OCI-LY1 (cell line): ENCODE data around the gene PIK3CA.
"Not testable (repeated sequence)": the region's sequence is repeated elsewhere in the genome, so short reads cannot be mapped to it uniquely, and the experiment has no call there.

ENCODE experiments used
- H2AFZ ChIP-seq: fragments of 200-600 bp; sonication (generic), shearing (Covaris generic); 2 replicates; pipeline ENCODE4 v1.6.0; 2014; ENCODE audit warnings: antibody characterized with exemption, mild to moderate bottlenecking, low read length
- H3F3A ChIP-seq: fragments of 200-600 bp; sonication (generic), shearing (Covaris generic); 2 replicates; pipeline ENCODE4 v1.6.0; 2014; ENCODE audit warnings: mild to moderate bottlenecking, antibody characterized with exemption, low read length, moderate library complexity; ENCODE audit not compliant: insufficient read depth
- H3K27ac ChIP-seq: fragments of 200-600 bp; sonication (generic); 2 replicates; pipeline ENCODE4 v1.5.1; 2014; ENCODE audit warnings: low read length, mixed run types, mild to moderate bottlenecking, low read depth; ENCODE audit not compliant: poor library complexity, severe bottlenecking
- H3K27me3 ChIP-seq: fragments of 200-600 bp; sonication (generic); 2 replicates; pipeline ENCODE4 v1.6.0; 2014; ENCODE audit warnings: antibody characterized with exemption, mild to moderate bottlenecking, low read length, moderate library complexity; ENCODE audit not compliant: insufficient read depth
- H3K36me3 ChIP-seq: fragments of 200-600 bp; sonication (generic); 2 replicates; pipeline ENCODE4 v1.6.1; 2014; ENCODE audit warnings: mild to moderate bottlenecking, antibody characterized with exemption, low read length, moderate library complexity, mixed read lengths; ENCODE audit not compliant: insufficient read depth
- H3K4me1 ChIP-seq: fragments of 200-600 bp; sonication (generic); 2 replicates; pipeline ENCODE4 v1.5.1; 2014; ENCODE audit warnings: mild to moderate bottlenecking, low read length, moderate library complexity; ENCODE audit not compliant: insufficient read depth, severe bottlenecking
- H3K4me2 ChIP-seq: fragments of 200-600 bp; sonication (generic), shearing (Covaris generic); 2 replicates; pipeline ENCODE4 v1.6.1; 2014; ENCODE audit warnings: low read length
- H3K4me3 ChIP-seq: fragments of 200-600 bp; sonication (generic); 2 replicates; pipeline ENCODE4 v1.5.1; 2014; ENCODE audit warnings: low read length, low read depth, mild to moderate bottlenecking, mixed read lengths; ENCODE audit not compliant: poor library complexity, severe bottlenecking
- H3K79me2 ChIP-seq: fragments of 200-600 bp; shearing (Covaris generic); 2 replicates; pipeline ENCODE4 v1.6.1; 2016; ENCODE audit warnings: mixed run types, low read length, mixed read lengths; ENCODE audit not compliant: insufficient read depth
- H3K9ac ChIP-seq: fragments of 200-600 bp; sonication (generic), shearing (Covaris generic); 2 replicates; pipeline ENCODE4 v1.6.1; 2014; ENCODE audit warnings: mild to moderate bottlenecking, low read length, mixed read lengths
- H3K9me2 ChIP-seq: fragments of 200-600 bp; sonication (generic), shearing (Covaris generic); 2 replicates; pipeline ENCODE4 v1.6.1; 2014; ENCODE audit warnings: low read depth, mild to moderate bottlenecking, low read length, mixed read lengths
- H3K9me3 ChIP-seq: fragments of 200-600 bp; shearing (Covaris generic); 2 replicates; pipeline ENCODE4 v1.6.1; 2014; ENCODE audit warnings: low read length, mixed read lengths
- H4K20me1 ChIP-seq: fragments of 200-600 bp; sonication (generic), shearing (Covaris generic); 2 replicates; pipeline ENCODE4 v1.6.0; 2016; ENCODE audit warnings: mild to moderate bottlenecking, low read length; ENCODE audit not compliant: insufficient read depth
- EZH2 ChIP-seq: fragments of 200-600 bp; sonication (generic), shearing (Covaris generic); IDR thresholded peaks from 2 replicates; pipeline ENCODE4 v1.8.0; 2017; ENCODE audit warnings: borderline replicate concordance, mixed run types, mild to moderate bottlenecking, antibody characterized with exemption, low read length, moderate library complexity, mixed read lengths
- TF ChIP-seq, protein P1 (sequence below): fragments of 200-600 bp; sonication (generic), shearing (Covaris generic); IDR thresholded peaks from 2 replicates; pipeline ENCODE4 v1.5.1; 2017; ENCODE audit warnings: mild to moderate bottlenecking, antibody characterized with exemption, low read length, moderate library complexity, mixed read lengths

Gene PIK3CA

GRCh38 chr3:179258820-179259219, 110.7 kb downstream of the PIK3CA start:
- H3K4me1 ChIP-seq: peaks cover 59% of the 10 kb centered on the region
- no peaks in the 10 kb centered on the region for H3F3A ChIP-seq
- H2AFZ ChIP-seq: no peak overlapping the region
- peaks cover 13% of the 10 kb centered on the region for H3K36me3 ChIP-seq
- H3K79me2 ChIP-seq: 0 out of 2 replicates have a peak, but pooled peaks cover 14% of the 10 kb centered on the region
- H3K9me2 ChIP-seq: no peaks in the 10 kb centered on the region
- 0 out of 2 replicates have a peak, but pooled peaks cover 8% of the 10 kb centered on the region for H3K9me3 ChIP-seq
- peak overlapping the region; percentile 72 for H3K4me3 ChIP-seq
- peak overlapping the region; percentile 84 for H3K27ac ChIP-seq
- peak overlapping the region; percentile 18; the same call in 1 of the 2 replicates for H3K9ac ChIP-seq
- H3K27me3 ChIP-seq: no peaks in the 10 kb centered on the region
- no peaks in the 10 kb centered on the region for H4K20me1 ChIP-seq
- peak overlapping the region; percentile 81 for H3K4me2 ChIP-seq
- TF ChIP-seq EZH2: no peak
- TF ChIP-seq, protein P1, sequence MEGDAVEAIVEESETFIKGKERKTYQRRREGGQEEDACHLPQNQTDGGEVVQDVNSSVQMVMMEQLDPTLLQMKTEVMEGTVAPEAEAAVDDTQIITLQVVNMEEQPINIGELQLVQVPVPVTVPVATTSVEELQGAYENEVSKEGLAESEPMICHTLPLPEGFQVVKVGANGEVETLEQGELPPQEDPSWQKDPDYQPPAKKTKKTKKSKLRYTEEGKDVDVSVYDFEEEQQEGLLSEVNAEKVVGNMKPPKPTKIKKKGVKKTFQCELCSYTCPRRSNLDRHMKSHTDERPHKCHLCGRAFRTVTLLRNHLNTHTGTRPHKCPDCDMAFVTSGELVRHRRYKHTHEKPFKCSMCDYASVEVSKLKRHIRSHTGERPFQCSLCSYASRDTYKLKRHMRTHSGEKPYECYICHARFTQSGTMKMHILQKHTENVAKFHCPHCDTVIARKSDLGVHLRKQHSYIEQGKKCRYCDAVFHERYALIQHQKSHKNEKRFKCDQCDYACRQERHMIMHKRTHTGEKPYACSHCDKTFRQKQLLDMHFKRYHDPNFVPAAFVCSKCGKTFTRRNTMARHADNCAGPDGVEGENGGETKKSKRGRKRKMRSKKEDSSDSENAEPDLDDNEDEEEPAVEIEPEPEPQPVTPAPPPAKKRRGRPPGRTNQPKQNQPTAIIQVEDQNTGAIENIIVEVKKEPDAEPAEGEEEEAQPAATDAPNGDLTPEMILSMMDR: no peak

DNA sequence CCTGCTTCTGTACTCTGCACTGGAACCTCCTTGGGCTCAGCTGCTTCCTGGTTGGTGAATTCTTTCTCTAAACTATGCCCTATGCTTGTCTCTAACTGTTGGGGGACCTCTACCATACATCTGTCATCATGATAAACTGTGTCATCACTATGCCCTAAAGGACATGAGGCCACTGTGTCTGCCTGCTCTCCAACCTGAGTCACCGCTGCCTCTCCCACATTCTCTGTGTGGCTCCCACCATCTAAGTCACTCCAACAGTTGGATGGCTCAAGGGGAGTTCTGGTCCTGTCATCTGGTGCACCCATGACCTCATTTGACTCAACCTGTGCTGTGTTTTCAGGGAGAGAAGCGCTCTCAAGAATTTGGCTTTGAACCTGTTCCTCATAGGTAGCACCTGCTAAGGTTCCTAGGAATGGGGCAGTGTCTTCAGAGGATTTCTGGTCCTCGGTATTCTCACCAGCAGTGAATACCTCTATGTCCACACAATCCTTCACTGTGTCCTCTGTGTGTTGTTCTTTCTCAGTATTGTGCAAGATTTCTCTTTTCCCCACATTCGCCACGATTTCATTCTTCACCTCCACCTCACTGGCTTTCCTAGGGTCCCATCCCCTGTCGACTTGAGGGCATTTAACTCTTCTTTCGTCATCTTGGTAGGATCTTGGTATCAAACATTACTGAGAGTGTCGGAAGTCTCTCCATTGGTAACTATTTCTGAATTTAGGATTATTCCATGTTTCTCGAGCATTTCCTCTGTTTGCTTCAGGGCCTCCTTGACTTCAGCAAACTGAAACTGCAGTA, 112.0 kb downstream of the PIK3CA start:
- not testable (repeated sequence) for H3K9me3 ChIP-seq, H2AFZ ChIP-seq, H4K20me1 ChIP-seq, H3K27me3 ChIP-seq, H3K36me3 ChIP-seq, H3F3A ChIP-seq, H3K9me2 ChIP-seq
- Histone ChIP-seq H3K4me2 (peak overlapping the region; percentile 81), H3K79me2 (0 out of 2 replicates have a peak, but pooled peaks cover 14% of the 10 kb centered on the region), H3K27ac (peak overlapping the region; percentile 84), H3K9ac (peak overlapping the region; percentile 83; the same call in 1 of the 2 replicates), H3K4me1 (peaks cover 61% of the 10 kb centered on the region), H3K4me3 (peak overlapping the region; percentile 72)

DNA sequence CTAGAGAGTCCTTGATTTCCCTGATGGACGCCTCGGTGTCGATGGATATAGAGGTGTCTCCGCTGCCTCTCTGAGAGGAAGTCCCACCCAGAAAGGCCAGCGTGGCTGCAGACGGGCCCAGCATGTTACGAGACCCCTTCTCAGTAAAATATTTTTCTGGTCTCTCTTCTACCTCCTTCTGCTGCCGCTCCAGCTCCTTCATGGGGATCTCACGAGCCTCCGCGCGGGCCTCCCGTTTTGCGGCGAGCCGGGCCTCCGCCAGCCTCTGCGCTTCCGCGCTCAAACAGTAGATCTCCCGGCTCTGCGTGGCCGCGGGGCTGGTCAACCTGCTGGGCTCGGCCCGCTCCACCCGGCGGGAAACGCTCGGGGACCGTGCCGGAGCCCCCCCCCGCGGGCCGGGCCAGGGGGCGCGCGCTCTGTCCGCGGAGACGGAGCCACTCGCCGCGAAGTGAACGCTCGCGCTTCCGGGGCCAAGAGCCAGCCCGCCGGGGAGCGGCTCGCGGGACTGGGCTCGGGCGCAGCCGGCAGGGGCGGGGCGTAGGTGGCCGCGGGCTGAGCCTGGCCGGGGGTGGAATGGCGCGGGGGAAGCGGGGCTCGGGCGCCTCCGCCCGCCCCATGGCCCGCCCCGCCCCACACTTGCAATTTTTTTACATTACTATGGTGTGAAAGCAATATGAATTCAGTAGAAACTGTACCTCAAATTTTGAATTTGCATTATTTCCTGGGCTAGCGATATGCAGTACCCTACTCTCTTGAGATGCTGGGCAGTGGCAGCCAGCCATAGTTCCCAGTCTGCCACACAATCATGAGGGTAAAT, 113.0 kb downstream of the PIK3CA start:
- peak overlapping the region; percentile 84 for H3K27ac ChIP-seq
- peak overlapping the region; percentile 83 for H3K9ac ChIP-seq
- H4K20me1 ChIP-seq: no peaks in the 10 kb centered on the region
- peak overlapping the region; percentile 72 for H3K4me3 ChIP-seq
- peak overlapping the region; percentile 63 for H2AFZ ChIP-seq
- TF ChIP-seq, protein P1: no peak
- TF ChIP-seq EZH2: no peak
- H3K9me3 ChIP-seq: 0 out of 2 replicates have a peak, but pooled peaks cover 8% of the 10 kb centered on the region
- 0 out of 2 replicates have a peak, but pooled peaks cover 9% of the 10 kb centered on the region for H3K79me2 ChIP-seq
- peaks cover 9% of the 10 kb centered on the region for H3K36me3 ChIP-seq
- H3F3A ChIP-seq: no peaks in the 10 kb centered on the region
- no peaks in the 10 kb centered on the region for H3K9me2 ChIP-seq
- H3K27me3 ChIP-seq: no peaks in the 10 kb centered on the region
- H3K4me2 ChIP-seq: peak overlapping the region; percentile 81
- H3K4me1 ChIP-seq: peaks cover 63% of the 10 kb centered on the region
